IMR-90 (cell line): ENCODE data around the gene HRH3. TPM values are rescaled to one million over a fixed set of nuclear protein-coding genes. Genes with fewer than 3 reads are reported as not detected.

Experiments used
- ATAC-seq: fragments of 200-7000 bp; cut with Tn5 transposase; 2 replicates; pipeline ENCODE4 v1.9.1; 2020; ENCODE audit warnings: low read depth, mild to moderate bottlenecking, moderate library complexity
- BruUV-seq: library from RNA; stranded (reverse); fragments of 400-500 nt; replicated peaks from 2 replicates; lab custom pipeline; 2021; lab: Mats Ljungman, UMichigan
- CTCF ChIA-PET: fragments of 300-600 bp; formaldehyde crosslinking; extraction: SDS; loops from one replicate; lab custom pipeline; 2021; ENCODE audit warnings: antibody characterized with exemption; lab: Yijun Ruan, JAX
- POLR2A ChIA-PET: fragments of 300-600 bp; sonication (Branson Sonifier 250); formaldehyde crosslinking; loops from one replicate; lab custom pipeline; 2022; ENCODE audit warnings: antibody characterized with exemption; ENCODE audit not compliant: unreplicated experiment; lab: Charles Lee
- DNase-seq: peaks from one replicate; pipeline ENCODE4 v3.0.0; 2013
- H2AFZ ChIP-seq: replicated peaks from 2 replicates; pipeline ENCODE3; 2013; ENCODE audit warnings: low read length, mild to moderate bottlenecking; ENCODE audit not compliant: poor library complexity
- H2AK5ac ChIP-seq: 2 replicates; pipeline ENCODE4 v1.6.1; 2013; ENCODE audit warnings: low read depth, low read length, inconsistent platforms
- H2AK9ac ChIP-seq: replicated peaks from 2 replicates; pipeline ENCODE3; 2013; ENCODE audit warnings: mild to moderate bottlenecking, low read depth, low read length, moderate library complexity; ENCODE audit not compliant: poor library complexity
- H2BK120ac ChIP-seq: 2 replicates; pipeline ENCODE4 v1.6.1; 2013; ENCODE audit warnings: low read depth, low read length, inconsistent platforms
- H2BK15ac ChIP-seq: 3 replicates; pipeline ENCODE4 v1.6.1; 2013; ENCODE audit warnings: low read depth, low read length, inconsistent platforms
- H2BK20ac ChIP-seq: 2 replicates; pipeline ENCODE4 v1.6.1; 2013; ENCODE audit warnings: low read depth, mild to moderate bottlenecking, inconsistent platforms, low read length, moderate library complexity
- H2BK5ac ChIP-seq: 2 replicates; pipeline ENCODE4 v1.6.1; 2013; ENCODE audit warnings: mild to moderate bottlenecking, low read depth, low read length, inconsistent platforms; ENCODE audit not compliant: poor library complexity, severe bottlenecking
- H3K14ac ChIP-seq: replicated peaks from 2 replicates; pipeline ENCODE4 v1.6.1; 2013; ENCODE audit warnings: low read depth, low read length, inconsistent platforms
- H3K18ac ChIP-seq: 2 replicates; pipeline ENCODE4 v1.6.1; 2013; ENCODE audit warnings: low read depth, low read length, control low read depth
- H3K23ac ChIP-seq: 2 replicates; pipeline ENCODE4 v1.6.1; 2013; ENCODE audit warnings: low read depth, low read length, inconsistent platforms
- H3K27ac ChIP-seq: 2 replicates; pipeline ENCODE4 v1.5.1; 2013; ENCODE audit warnings: mild to moderate bottlenecking, control low read depth, low read length; ENCODE audit not compliant: insufficient read depth
- H3K27me3 ChIP-seq: 2 replicates; pipeline ENCODE4 v1.6.1; 2013; ENCODE audit warnings: low read length; ENCODE audit not compliant: control insufficient read depth, insufficient read depth
- H3K36me3 ChIP-seq: 2 replicates; pipeline ENCODE4 v1.6.1; 2013; ENCODE audit warnings: low read length, mixed read lengths; ENCODE audit not compliant: control insufficient read depth, insufficient read depth
- H3K4ac ChIP-seq: 2 replicates; pipeline ENCODE4 v1.6.1; 2013; ENCODE audit warnings: low read depth, low read length, inconsistent platforms
- H3K4me1 ChIP-seq: 2 replicates; pipeline ENCODE4 v1.6.1; 2013; ENCODE audit warnings: low read length, mixed read lengths; ENCODE audit not compliant: control insufficient read depth, insufficient read depth
- H3K4me2 ChIP-seq: 2 replicates; pipeline ENCODE4 v1.6.1; 2013; ENCODE audit warnings: low read depth, mild to moderate bottlenecking, control low read depth, low read length, moderate library complexity
- H3K4me3 ChIP-seq: 2 replicates; pipeline ENCODE4 v1.5.1; 2013; ENCODE audit warnings: low read depth, mild to moderate bottlenecking, control low read depth, low read length, moderate library complexity; ENCODE audit not compliant: insufficient read depth
- H3K56ac ChIP-seq: 2 replicates; pipeline ENCODE4 v1.6.1; 2013; ENCODE audit warnings: low read length, inconsistent platforms; ENCODE audit not compliant: insufficient read depth; ENCODE audit errors: extremely low read depth
- H3K79me1 ChIP-seq, 2 experiments: 2 replicates each; pipeline ENCODE4 v1.6.1; 2013; ENCODE audit warnings: low read length in 2 of 2, inconsistent platforms in 1 of 2, low read depth in 1 of 2
- H3K9ac ChIP-seq: 2 replicates; pipeline ENCODE4 v1.6.1; 2013; ENCODE audit warnings: low read depth, low read length, control low read depth
- H3K9me1 ChIP-seq: 2 replicates; pipeline ENCODE4 v1.6.1; 2013; ENCODE audit warnings: low read length, inconsistent platforms; ENCODE audit not compliant: insufficient read depth
- H3K9me3 ChIP-seq: 2 replicates; pipeline ENCODE4 v1.6.1; 2013; ENCODE audit warnings: low read length; ENCODE audit not compliant: control insufficient read depth, insufficient read depth
- H4K20me1 ChIP-seq: 2 replicates; pipeline ENCODE4 v1.6.1; 2013; ENCODE audit warnings: low read length, inconsistent platforms; ENCODE audit not compliant: insufficient read depth
- H4K5ac ChIP-seq: 2 replicates; pipeline ENCODE4 v1.6.1; 2013; ENCODE audit warnings: mild to moderate bottlenecking, low read depth, low read length, control low read depth
- H4K8ac ChIP-seq, 2 experiments: 2 replicates each; pipeline ENCODE4 v1.6.1; 2013; ENCODE audit warnings: low read depth in 2 of 2, low read length in 2 of 2, control low read depth in 1 of 2, inconsistent platforms in 1 of 2
- H4K91ac ChIP-seq: 2 replicates; pipeline ENCODE4 v1.6.1; 2013; ENCODE audit warnings: low read depth, low read length, inconsistent platforms; ENCODE audit not compliant: insufficient read depth
- CEBPB ChIP-seq: IDR thresholded peaks from 2 replicates; pipeline ENCODE4 v1.6.1; 2012; ENCODE audit warnings: low read depth, low read length, improper control_type of control experiment
- FOS ChIP-seq: fragments of 150-350 bp; IDR thresholded peaks from 2 replicates; pipeline ENCODE4 v1.6.1; 2016; ENCODE audit warnings: low read depth, low read length
- MXI1 ChIP-seq: IDR thresholded peaks from 2 replicates; pipeline ENCODE4 v1.6.1; 2012; ENCODE audit warnings: low read depth, mild to moderate bottlenecking, low read length, moderate library complexity, borderline replicate concordance
- RAD21 ChIP-seq: IDR thresholded peaks from 2 replicates; pipeline ENCODE4 v1.6.1; 2012; ENCODE audit warnings: low read length, improper control_type of control experiment
- RCOR1 ChIP-seq: IDR thresholded peaks from 2 replicates; pipeline ENCODE4 v1.6.1; 2012; ENCODE audit warnings: mild to moderate bottlenecking, low read length, improper control_type of control experiment; ENCODE audit not compliant: insufficient replicate concordance
- SMC3 ChIP-seq: fragments of 150-350 bp; IDR thresholded peaks from 2 replicates; pipeline ENCODE4 v1.6.1; 2016; ENCODE audit warnings: low read depth, mild to moderate bottlenecking, antibody characterized with exemption, low read length, moderate library complexity
- WGBS, 2 experiments: methylation state at CpG; one replicate each; pipeline versions ENCODE4 v1.1.5 to v1.1.7; 2013; ENCODE audit warnings: missing lambda C conversion rate in 2 of 2; ENCODE audit not compliant: insufficient read length in 1 of 2; ENCODE audit errors: extremely low coverage in 2 of 2; 5-methylcytosine and 5-hydroxymethylcytosine counted together
- dilution Hi-C: fragments of 300-500 bp; cut with HindIII; formaldehyde crosslinking; loops from one replicate; pipeline ENCODE4 v1.14.3; 2018; ENCODE audit warnings: low sequenced_read_pairs; ENCODE audit not compliant: unreplicated experiment
- in situ Hi-C: fragments of 300-500 bp; cut with MboI; formaldehyde crosslinking; loops from 3 replicates; pipeline ENCODE4 v1.14.3; 2019; ENCODE audit warnings: low sequenced_read_pairs, inconsistent platforms, mixed read lengths
- intact Hi-C: fragments of 100-400 bp; cut with micrococcal nuclease; formaldehyde crosslinking; loops from 2 replicates; pipeline ENCODE4 v1.10.0; 2022
- polyA plus RNA-seq, 3 experiments: library from polyadenylated mRNA; depleted of rRNA; stranded (reverse); fragments of >200 nt; gene quantifications; 2 replicates each; pipeline ENCODE4 v1.2.3, GENCODE V29; 2012; ENCODE audit warnings: low replicate concordance in 1 of 3
- total RNA-seq: library from RNA; depleted of rRNA; stranded (reverse); fragments of >200 nt; gene quantifications from 2 replicates; pipeline ENCODE4 v1.2.3, GENCODE V29; 2012

Gene HRH3
- total and polyA plus RNA-seq, 2 of the 4 experiments (the other 2 are of a cell fraction) = not detected

- Histone ChIP-seq H4K5ac (no peak overlapping the region), H3K4me2 (no peak overlapping the region), H4K8ac (no peak overlapping the region), H2BK5ac (no peak overlapping the region), H3K4ac (no peak overlapping the region), H3K36me3 (peaks cover 21% of the 10 kb centered on the region; the same call in 1 of the 2 replicates), H2AK5ac (no peak overlapping the region), H3K18ac (no peak overlapping the region), H3K27ac (no peak overlapping the region), H2BK120ac (no peak overlapping the region), H3K23ac (no peak overlapping the region), H2BK15ac (no peak overlapping the region), H3K14ac (no peak overlapping the region), H2AFZ (no peak overlapping the region), H4K20me1 (peaks cover 75% of the 10 kb centered on the region), H2BK20ac (no peak overlapping the region), H3K9me3 (no peaks in the 10 kb centered on the region), H3K27me3 (no peaks in the 10 kb centered on the region), H3K56ac (no peak overlapping the region), H3K79me1 (peaks cover 24 to 78% of the 10 kb centered on the region in 2 experiments), H3K4me1 (peaks cover 4% of the 10 kb centered on the region), H4K91ac (no peak overlapping the region), H2AK9ac (no peak overlapping the region), H3K9ac (no peak overlapping the region), H3K9me1 (peaks cover 11% of the 10 kb centered on the region), H3K4me3 (no peak overlapping the region)
- ChIA-PET CTCF (no interaction called here), POLR2A (no interaction called here)
- DNase-seq (no peak), ATAC-seq (no peak)
- intact Hi-C loops (no loop called here), in situ Hi-C loops (no loop called here), dilution Hi-C loops (no loop called here)
- BruUV-seq = no TSS peak
- 80% methylated on average over 2 of the region's 6 CpGs; no CpG with 5 or more reads in 1 of the 2 experiments for WGBS, 2 experiments
- TF ChIP-seq FOS (no peak), RCOR1 (no peak), SMC3 (no peak), RAD21 (no peak), CEBPB (no peak), MXI1 (no peak)
Observed at GRCh38 chr20:62242176-62242575, 22.1 kb upstream of the HRH3 start.
